GM21515 (cell line): ENCODE results near the gene VSX1.

Experiments
- ATAC-seq: cut with Tn5 transposase; IDR thresholded peaks from one replicate; pipeline ENCODE4 v1.9.1; 2021; ENCODE audit not compliant: unreplicated experiment

Gene VSX1

DNA sequence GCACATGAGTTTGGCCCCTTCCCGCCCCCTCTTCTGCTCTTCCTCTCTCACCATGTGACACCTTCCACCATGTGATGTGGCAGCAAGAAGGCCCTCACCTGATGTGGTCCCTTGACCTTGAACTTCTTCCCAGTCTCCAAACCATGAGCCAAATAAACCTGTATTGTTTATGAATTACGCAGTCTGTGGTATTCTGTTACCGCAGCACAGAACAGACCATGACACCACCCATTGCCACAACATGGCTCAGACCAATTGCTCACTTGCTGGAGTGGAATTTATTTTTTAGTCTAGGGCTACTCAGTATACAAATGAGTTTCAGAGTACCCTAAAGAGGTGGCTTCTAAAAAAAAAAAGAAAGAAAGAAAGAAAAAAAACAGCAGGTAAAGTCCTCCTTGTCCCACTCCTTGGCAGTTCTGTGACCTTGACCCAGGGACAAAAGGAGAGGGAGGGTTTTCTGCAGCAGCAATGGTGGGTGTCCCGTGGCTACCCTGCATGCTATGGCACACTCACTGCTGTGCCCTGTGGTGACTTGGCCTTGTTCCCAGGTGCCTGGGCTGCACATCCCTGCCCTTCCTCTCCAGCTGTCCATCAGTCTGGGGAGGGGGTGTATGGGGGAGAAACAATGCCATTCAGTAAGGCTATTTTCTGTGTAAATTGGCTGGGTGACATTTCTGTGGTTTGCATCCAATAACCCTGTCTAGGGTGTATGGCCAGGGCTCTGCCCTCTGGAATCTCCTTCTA lies 5.4 kb upstream of the VSX1 start:
- no peak for ATAC-seq

DNA sequence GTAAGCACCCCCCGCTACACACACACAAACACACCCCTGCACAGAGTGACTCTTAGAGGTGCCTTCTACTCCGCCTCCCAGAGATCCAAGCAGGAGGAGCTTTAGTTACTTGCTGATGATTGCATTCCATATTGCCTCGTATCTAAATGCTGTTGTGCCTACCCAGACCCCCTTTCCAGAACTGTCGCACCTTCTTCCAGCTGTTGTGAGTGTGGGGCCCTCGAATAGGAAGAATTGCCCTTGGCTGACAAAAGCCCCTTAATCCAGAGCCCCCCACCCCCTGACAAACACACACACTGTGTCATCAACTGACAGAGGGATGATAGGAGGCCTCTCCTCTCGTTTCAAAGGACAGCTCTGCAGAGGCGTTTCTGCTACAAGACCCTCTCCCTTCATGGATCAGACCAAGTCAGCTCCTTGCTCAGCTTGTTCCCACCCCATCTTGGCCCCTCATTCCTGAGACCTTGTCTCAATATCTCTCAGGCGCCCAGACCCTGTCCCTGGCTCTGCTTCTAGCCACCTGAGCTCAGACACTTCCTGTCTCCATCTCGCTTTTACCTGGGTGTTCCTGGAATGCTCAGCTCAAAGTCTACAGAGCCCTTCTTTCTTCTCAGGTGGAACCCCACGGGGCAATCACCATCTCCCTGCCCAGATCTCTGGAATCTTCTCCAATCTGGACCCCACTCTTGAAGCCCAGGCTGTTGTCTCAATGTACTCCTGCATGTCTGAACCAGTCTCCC lies 4.0 kb upstream of the VSX1 start:
- ATAC-seq = no peak

GRCh38 chr20:25084626-25085187 lies 2.8 kb upstream of the VSX1 start:
- ATAC-seq = no peak

DNA sequence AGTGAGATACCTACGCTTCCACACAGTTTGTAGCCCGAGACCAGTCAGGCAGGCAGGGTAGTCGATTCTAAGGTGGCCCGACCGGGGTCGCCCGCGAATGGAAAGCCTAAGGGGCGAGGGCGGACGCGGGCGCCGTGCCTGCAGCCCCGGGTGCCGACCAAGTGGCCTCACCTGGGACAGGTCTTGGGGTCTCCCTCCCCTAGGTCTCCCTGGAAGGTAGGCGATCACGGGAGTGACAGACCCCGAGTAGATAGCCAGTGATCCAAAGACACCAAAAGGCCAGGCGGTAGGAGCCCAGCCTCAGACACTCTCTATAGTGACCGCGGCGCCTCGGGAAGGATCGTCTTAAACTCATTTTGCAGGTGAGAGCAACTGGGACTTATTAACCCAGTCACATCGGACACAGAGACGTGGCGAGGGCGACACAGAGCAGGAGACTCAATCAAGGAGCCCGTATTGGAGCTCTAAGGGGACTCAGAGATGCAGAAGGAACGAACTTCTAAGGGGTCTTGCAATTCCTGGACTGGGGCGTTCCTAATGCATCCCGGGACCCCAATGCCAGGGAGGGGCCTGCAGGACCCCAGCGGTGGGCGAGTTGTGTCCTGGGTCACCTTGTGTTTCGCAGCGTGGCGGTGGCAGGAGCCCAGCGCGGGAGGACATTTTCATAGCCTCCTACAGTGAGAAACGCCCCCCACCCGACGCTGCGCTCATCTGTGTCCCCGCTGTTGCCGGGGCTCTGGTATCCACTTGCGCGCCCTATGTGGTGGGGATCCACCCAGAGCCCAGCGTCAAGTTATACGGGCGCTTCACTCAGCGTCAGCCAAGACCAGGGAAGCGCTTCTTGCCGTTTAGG lies 2.1 kb upstream of the VSX1 start:
- no peak for ATAC-seq

- ATAC-seq = no peak
Measured at GRCh38 chr20:25083141-25083772, 1.3 kb upstream of the VSX1 start.

DNA sequence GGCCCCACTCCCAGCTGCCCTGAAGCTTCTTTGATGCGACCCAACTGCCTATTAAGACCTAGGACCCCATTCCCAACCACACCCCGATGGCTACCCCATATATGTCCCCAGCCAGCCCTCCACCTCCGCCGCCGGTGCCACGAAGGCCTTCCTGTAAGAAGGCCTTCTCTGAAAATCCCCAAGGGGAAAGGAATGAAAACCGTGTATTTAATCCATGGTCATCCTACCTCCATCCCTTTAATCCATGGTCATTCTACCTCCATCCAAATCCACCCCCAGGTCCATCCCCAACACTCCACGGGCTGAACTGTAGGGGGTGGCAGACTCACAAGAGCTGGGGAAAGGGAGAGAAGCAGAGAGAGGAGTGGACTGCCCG lies 545 bp upstream of the VSX1 start:
- no peak for ATAC-seq

- ATAC-seq = no peak
Measured at GRCh38 chr20:25081065-25081729, 744 bp downstream of the VSX1 start.

DNA sequence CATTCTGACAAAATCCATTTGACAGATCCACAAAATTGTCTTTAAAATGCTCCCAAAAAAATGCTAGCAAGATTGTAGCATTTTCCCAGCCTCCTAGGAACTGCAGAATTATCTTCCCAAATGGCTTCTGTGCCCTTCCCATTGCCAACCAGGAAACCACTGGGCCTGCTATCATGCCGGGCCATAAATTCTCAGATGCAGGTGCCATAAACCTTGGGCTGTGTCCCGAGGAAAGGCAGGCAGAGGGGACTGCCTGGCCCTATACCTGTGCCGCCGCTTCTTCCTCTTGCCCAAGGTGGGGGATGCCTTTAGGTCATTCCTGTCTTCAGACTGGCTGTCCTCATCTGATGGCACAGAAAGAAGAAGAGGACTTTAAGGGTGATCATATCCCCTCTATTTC lies 2.8 kb downstream of the VSX1 start:
- ATAC-seq = no peak

- ATAC-seq = no peak
Measured at GRCh38 chr20:25078662-25079061, 3.3 kb downstream of the VSX1 start.

DNA sequence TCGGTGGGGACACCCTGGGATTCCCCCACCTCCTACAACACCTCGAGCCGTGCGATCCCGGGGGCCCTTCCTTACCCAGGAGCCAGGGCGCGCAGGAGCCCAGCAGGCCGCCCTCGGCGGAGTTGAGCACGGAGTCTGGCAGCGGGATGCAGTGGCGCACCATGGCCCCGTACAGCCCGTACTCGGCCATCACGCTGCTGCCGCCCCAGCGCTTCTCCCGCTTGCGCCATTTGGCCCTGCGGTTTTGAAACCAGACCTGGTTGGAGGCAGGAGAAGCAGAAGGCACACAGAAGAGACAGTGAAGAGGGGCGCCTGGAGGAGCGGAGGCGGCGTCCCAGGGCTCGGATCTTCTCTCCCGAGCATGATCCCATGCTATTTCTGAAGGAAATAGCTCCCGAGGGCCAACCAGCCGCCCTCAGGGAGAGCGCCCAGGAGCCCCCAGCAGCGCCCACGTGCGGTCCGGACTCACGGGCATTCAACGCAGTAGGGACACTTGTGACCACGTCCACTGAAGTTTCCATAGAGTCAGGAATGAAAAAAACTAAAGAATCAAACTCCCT lies 4.3 kb downstream of the VSX1 start:
- ATAC-seq = no peak

- ATAC-seq = no peak
Measured at GRCh38 chr20:25076731-25077609, 5.0 kb downstream of the VSX1 start.

DNA sequence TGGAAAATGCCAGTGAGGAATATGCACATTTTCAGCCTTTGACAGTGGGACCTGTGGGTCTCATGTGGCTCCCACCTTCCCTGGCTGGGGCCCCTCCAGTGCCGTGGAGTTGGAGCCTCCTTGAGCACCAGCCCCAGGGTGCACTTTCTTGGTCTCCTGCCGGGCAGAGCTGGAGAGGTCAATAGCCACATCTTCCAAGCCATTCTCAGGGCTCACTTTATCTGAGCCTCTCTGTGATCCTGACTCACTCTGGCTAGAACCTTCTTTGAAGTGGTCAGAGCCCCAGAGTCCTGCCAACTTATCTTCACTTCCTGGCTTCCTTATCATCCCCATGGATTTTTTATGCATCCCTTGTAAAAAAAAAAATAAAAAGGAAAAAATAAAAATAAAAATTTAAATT lies 5.7 kb downstream of the VSX1 start:
- ATAC-seq = no peak

DNA sequence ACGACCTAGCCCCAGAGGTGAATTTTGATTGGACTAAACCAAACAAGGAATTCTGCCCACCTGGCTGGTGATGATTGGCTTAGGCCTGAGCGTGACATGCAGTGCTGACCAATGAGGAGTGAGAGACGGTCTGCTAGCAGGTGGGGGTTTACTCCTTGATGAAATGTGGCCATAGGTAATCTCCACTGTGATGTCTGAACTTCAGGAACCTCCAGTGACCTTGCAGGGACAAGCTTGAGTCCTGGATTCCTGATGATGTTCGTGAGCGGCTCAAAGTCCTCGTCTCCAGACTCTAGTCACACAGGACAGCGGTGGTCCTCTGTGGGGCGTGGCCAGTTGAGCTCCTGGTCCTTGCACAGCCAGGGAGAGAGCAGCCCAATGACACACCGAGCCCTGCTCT lies 8.4 kb downstream of the VSX1 start:
- ATAC-seq = no peak

GRCh38 chr20:25072226-25072811 lies 9.6 kb downstream of the VSX1 start:
- ATAC-seq = no peak

- ATAC-seq = no peak
Measured at GRCh38 chr20:25071734-25072133, 10.2 kb downstream of the VSX1 start.

- no peak for ATAC-seq
Measured at GRCh38 chr20:25070821-25071473, 11.0 kb downstream of the VSX1 start.

DNA sequence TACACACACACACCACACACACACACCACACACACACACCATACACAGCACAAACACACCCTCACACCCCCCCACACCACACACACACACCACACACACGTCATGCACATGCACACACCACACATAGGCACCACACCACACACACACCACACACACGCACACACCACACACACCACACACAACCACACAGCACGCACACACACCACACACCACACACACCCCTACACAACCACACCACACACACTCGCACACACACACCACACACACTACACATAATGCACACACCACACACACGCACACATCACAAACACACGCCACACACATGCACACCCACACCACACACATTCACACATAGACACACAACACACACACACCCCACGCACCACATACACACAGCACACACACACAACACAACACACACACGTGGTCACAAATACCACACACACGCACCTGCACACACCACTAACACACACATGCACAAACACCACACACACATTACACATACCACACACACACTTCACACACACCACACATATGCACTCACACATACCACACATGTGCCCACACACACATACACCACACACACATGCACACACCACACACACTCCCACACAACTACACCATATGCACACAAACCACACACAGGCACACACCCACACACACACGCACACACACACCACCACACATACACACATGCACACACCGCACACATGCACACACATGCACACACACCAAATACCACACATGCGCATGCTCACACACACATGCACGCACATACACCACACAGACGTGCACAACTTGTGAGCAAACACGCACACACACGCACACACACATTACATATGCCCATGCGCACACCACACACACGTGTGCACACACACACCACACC lies 14.6 kb downstream of the VSX1 start:
- no peak for ATAC-seq
